ENCODE results near the gene TAF11L9. TPM values are rescaled to one million over a fixed set of nuclear protein-coding genes. Genes with fewer than 3 reads are reported as not detected.
"Not testable (repeated sequence)": the region's sequence is repeated elsewhere in the genome, so short reads cannot be mapped to it uniquely, and the experiment has no call there.

TAF11L9 gene
- total and polyA plus RNA-seq, 4 experiments from 2014 or later, result not detected

DNA sequence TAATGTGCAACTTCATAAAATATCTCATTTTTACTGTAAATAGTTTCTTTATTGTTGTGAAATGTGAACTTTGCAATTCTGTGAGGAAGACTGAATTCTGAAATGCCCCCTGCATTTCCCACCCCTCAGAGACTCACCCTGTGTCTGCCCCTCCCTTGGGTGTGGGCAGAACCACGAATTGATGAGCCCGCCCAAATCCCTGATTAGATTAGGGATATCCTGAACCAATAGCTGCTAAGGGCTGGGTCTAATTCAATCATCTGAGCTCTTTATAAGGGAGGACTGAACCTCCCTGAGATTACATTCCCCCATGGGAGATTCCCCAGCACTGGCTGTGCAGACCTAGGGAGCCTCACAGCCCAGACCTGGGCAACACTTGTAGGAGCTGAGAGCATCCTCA is 15.9 kb upstream of the TAF11L9 start, which contains the start of gene TAF11L12:
TSS of gene TAF11L12 (plus strand) at position 301 of the 400 bp plus-strand sequence.
- DNase-seq; H3K4me3 Mint-ChIP-seq; H3K36me3 Mint-ChIP-seq; POLR2A ChIA-PET (ENCODE audit: partially characterized antibody); H3K27ac Mint-ChIP-seq; H3K4me1 ChIP-seq (ENCODE audit: insufficient read depth, low read length); H3K27me3 Mint-ChIP-seq; H3K27me3 ChIP-seq (ENCODE audit: insufficient read depth, low read length); intact Hi-C loops (cut with micrococcal nuclease); H3K4me3 ChIP-seq (ENCODE audit: low read length in 2 of 2); H3K36me3 ChIP-seq (ENCODE audit: insufficient read depth, low read length); H3K4me1 Mint-ChIP-seq; H3K27ac ChIP-seq (ENCODE audit: low read depth, low read length); H3K9me3 ChIP-seq (ENCODE audit: control insufficient read depth in 1 of 2, low read length in 2 of 2); CTCF ChIA-PET (ENCODE audit: partially characterized antibody): not testable (repeated sequence)
- peaks cover 0 to 11% (median 5%) of the 10 kb centered on the region in 8 donors for H3K9me3 Mint-ChIP-seq

DNA sequence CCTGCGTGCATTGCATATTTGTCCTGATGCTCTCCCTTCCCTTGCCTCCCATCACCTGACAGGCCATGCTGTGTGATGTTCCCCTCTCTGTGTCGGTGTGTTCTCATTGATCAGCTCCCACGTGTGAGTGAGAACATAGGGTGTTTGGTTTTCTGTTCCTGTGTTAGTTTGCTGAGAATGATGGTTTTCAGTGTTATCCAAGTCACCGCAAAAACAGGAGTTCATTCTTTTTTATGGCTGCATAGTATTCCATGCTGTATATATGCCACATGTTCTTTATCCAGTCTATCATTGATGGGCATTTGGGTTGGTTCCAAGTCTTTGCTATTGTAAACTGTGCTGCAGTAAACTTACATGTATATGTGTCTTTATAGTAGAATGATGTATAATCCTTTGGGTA is 13.3 kb upstream of the TAF11L9 start:
- H3K36me3 ChIP-seq (ENCODE audit: insufficient read depth, low read length); H3K27ac Mint-ChIP-seq; H3K36me3 Mint-ChIP-seq; H3K4me3 ChIP-seq (ENCODE audit: low read length in 2 of 2); H3K9me3 ChIP-seq (ENCODE audit: control insufficient read depth in 1 of 2, low read length in 2 of 2); H3K4me1 Mint-ChIP-seq; H3K27me3 Mint-ChIP-seq; CTCF ChIA-PET (ENCODE audit: partially characterized antibody); H3K9me3 Mint-ChIP-seq; H3K27ac ChIP-seq (ENCODE audit: low read depth, low read length); intact Hi-C loops (cut with micrococcal nuclease); H3K27me3 ChIP-seq (ENCODE audit: insufficient read depth, low read length); POLR2A ChIA-PET (ENCODE audit: partially characterized antibody); DNase-seq; H3K4me3 Mint-ChIP-seq; H3K4me1 ChIP-seq (ENCODE audit: insufficient read depth, low read length): not testable (repeated sequence)

DNA sequence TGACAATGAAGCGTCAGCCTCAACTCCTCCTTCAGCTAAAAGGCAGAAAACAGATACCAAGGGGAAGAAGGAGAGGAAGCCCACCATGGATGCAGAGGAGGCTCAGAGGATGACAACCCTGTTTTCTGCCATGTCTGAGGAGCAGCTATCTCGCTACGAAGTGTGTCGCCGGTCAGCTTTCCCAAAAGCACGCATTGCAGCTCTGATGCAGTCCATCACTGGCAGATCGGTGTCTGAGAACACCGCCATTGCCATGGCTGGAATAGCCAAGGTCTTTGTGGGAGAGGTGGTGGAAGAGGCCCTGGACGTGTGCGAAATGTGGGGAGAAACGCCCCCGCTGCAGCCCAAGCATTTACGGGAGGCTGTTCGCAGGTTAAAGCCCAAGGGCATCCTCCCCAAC is 10.8 kb upstream of the TAF11L9 start:
- no peaks in the 10 kb centered on the region for H3K4me1 Mint-ChIP-seq

DNA sequence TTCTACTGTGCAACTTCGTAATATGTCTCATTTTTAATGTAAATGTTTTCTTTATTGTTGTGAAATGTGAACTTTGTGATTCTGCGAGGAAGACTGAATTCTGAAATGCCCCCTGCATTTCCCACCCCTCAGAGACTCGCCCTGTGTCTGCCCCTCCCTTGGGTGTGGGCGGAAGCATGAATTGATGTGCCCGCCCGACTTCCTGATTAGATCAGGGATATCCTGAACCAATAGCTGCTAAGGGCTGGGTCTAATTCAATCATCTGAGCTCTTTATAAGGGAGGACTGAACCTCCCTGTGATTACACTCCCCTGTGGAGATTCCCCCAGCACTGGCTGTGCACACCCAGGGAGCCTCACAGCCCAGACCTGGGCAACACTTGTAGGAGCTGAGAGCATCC is 9.7 kb upstream of the TAF11L9 start, which contains the start of gene TAF11L11:
TSS of gene TAF11L11 (plus strand) at position 304 of the 400 bp plus-strand sequence.
- POLR2A ChIA-PET (ENCODE audit: partially characterized antibody); H3K4me3 ChIP-seq (ENCODE audit: low read length in 2 of 2); H3K4me3 Mint-ChIP-seq; H3K4me1 ChIP-seq (ENCODE audit: insufficient read depth, low read length); H3K27ac ChIP-seq (ENCODE audit: low read depth, low read length); H3K36me3 Mint-ChIP-seq; CTCF ChIA-PET (ENCODE audit: partially characterized antibody); H3K27me3 Mint-ChIP-seq; H3K4me1 Mint-ChIP-seq; H3K27ac Mint-ChIP-seq; H3K9me3 Mint-ChIP-seq; H3K27me3 ChIP-seq (ENCODE audit: insufficient read depth, low read length); DNase-seq; H3K9me3 ChIP-seq (ENCODE audit: control insufficient read depth in 1 of 2, low read length in 2 of 2); H3K36me3 ChIP-seq (ENCODE audit: insufficient read depth, low read length); intact Hi-C loops (cut with micrococcal nuclease): not testable (repeated sequence)

More for the DNA sequence above, 10.8 kb upstream of the TAF11L9 start:
- Histone ChIP-seq H3K27ac (ENCODE audit: low read depth, low read length) (no peak overlapping the region), H3K4me3 (ENCODE audit: low read length in 2 of 2) (no peak overlapping the region), H3K9me3 (ENCODE audit: control insufficient read depth in 1 of 2, low read length in 2 of 2) (no peaks in the 10 kb centered on the region), H3K4me1 (ENCODE audit: insufficient read depth, low read length) (no peaks in the 10 kb centered on the region), H3K27me3 (ENCODE audit: insufficient read depth, low read length) (no peaks in the 10 kb centered on the region), H3K36me3 (ENCODE audit: insufficient read depth, low read length) (no peaks in the 10 kb centered on the region)
- CTCF ChIA-PET (ENCODE audit: partially characterized antibody), result no interaction called here
- Mint-ChIP-seq H3K27ac (no peak overlapping the region), H3K36me3 (no peaks in the 10 kb centered on the region), H3K27me3 (no peaks in the 10 kb centered on the region), H3K9me3 (peaks cover 0 to 10% (median 4%) of the 10 kb centered on the region in 8 donors), H3K4me3 (no peak overlapping the region)
- POLR2A ChIA-PET (ENCODE audit: partially characterized antibody), result no interaction called here
- intact Hi-C loops (cut with micrococcal nuclease), result no loop called here
- no peak for DNase-seq

GRCh38 chr5:17597728-17598127 is 3.5 kb upstream of the TAF11L9 start, which contains the start of gene TAF11L10:
Gene TAF11L10 (minus strand): TSS chr5:17597828.
- CTCF ChIA-PET (ENCODE audit: partially characterized antibody); H3K4me1 ChIP-seq (ENCODE audit: insufficient read depth, low read length); H3K27me3 Mint-ChIP-seq; H3K27me3 ChIP-seq (ENCODE audit: insufficient read depth, low read length); DNase-seq; H3K4me3 ChIP-seq (ENCODE audit: low read length in 2 of 2); H3K9me3 Mint-ChIP-seq; intact Hi-C loops (cut with micrococcal nuclease); POLR2A ChIA-PET (ENCODE audit: partially characterized antibody); H3K9me3 ChIP-seq (ENCODE audit: control insufficient read depth in 1 of 2, low read length in 2 of 2); H3K4me3 Mint-ChIP-seq; H3K4me1 Mint-ChIP-seq; H3K36me3 Mint-ChIP-seq; H3K27ac Mint-ChIP-seq; H3K27ac ChIP-seq (ENCODE audit: low read depth, low read length); H3K36me3 ChIP-seq (ENCODE audit: insufficient read depth, low read length): not testable (repeated sequence)

- CTCF ChIA-PET (ENCODE audit: partially characterized antibody); H3K27me3 ChIP-seq (ENCODE audit: insufficient read depth, low read length); H3K36me3 Mint-ChIP-seq; H3K4me1 Mint-ChIP-seq; H3K4me3 ChIP-seq (ENCODE audit: low read length in 2 of 2); H3K36me3 ChIP-seq (ENCODE audit: insufficient read depth, low read length); POLR2A ChIA-PET (ENCODE audit: partially characterized antibody); H3K4me1 ChIP-seq (ENCODE audit: insufficient read depth, low read length); DNase-seq; H3K4me3 Mint-ChIP-seq; H3K27ac ChIP-seq (ENCODE audit: low read depth, low read length); H3K9me3 Mint-ChIP-seq; H3K27me3 Mint-ChIP-seq; intact Hi-C loops (cut with micrococcal nuclease); H3K9me3 ChIP-seq (ENCODE audit: control insufficient read depth in 1 of 2, low read length in 2 of 2); H3K27ac Mint-ChIP-seq: not testable (repeated sequence)
Measured at GRCh38 chr5:17590860-17591259, 3.3 kb downstream of the TAF11L9 start, which contains the start of gene TAF11L8. Gene TAF11L8 (minus strand): TSS chr5:17590960.

DNA sequence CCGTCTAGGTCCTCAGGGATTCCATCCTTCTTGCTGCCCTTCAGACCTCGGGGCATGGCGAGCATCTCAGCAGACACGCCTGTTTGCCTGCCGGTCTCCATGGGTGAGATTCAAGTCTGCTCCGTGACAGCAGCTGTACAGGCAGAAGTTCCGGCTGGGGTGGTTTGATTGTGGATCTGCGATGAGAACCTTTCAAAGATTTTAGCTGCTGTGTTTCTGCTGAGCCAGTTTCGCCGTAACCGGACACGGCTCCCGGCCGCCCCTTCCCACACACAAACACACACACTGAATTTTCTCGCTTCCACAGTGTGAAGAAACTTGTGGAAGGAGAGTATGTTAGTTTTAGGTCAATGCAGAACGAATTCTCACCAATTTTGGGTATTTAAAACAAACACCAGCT is 8.5 kb downstream of the TAF11L9 start, which contains the start of gene TAF11L7:
TSS of gene TAF11L7 (minus strand) at position 101 of the 400 bp plus-strand sequence.
- DNase-seq; H3K27ac Mint-ChIP-seq; H3K27me3 ChIP-seq (ENCODE audit: insufficient read depth, low read length); intact Hi-C loops (cut with micrococcal nuclease); H3K27ac ChIP-seq (ENCODE audit: low read depth, low read length); H3K4me1 ChIP-seq (ENCODE audit: insufficient read depth, low read length); CTCF ChIA-PET (ENCODE audit: partially characterized antibody); H3K9me3 ChIP-seq (ENCODE audit: control insufficient read depth in 1 of 2, low read length in 2 of 2); POLR2A ChIA-PET (ENCODE audit: partially characterized antibody); H3K4me3 Mint-ChIP-seq; H3K36me3 ChIP-seq (ENCODE audit: insufficient read depth, low read length); H3K36me3 Mint-ChIP-seq; H3K4me3 ChIP-seq (ENCODE audit: low read length in 2 of 2); H3K9me3 Mint-ChIP-seq; H3K27me3 Mint-ChIP-seq; H3K4me1 Mint-ChIP-seq: not testable (repeated sequence)

All from CD4-positive, alpha-beta memory T cell (primary cell).